OCI-LY7 (cell line): ENCODE results near the gene USP44. TPM values are rescaled to one million over a fixed set of nuclear protein-coding genes. Genes with fewer than 3 reads are reported as not detected.

Experiments
- BruUV-seq: library from RNA; stranded (reverse); fragments of 400-500 nt; replicated peaks from 2 replicates; lab custom pipeline; 2021; lab: Mats Ljungman, UMichigan
- CTCF ChIA-PET: fragments of 300-600 bp; sonication (Branson Sonifier 250); formaldehyde crosslinking; loops from one replicate; lab custom pipeline; 2022; ENCODE audit warnings: antibody characterized with exemption; ENCODE audit not compliant: unreplicated experiment; lab: Charles Lee
- POLR2A ChIA-PET: fragments of 300-600 bp; sonication (Branson Sonifier 250); formaldehyde crosslinking; loops from one replicate; lab custom pipeline; 2022; ENCODE audit warnings: antibody characterized with exemption; lab: Charles Lee
- DNase-seq: peaks from one replicate; pipeline ENCODE4 v3.0.0-alpha.2; 2015; ENCODE audit warnings: low spot score
- H2AFZ ChIP-seq: fragments of 200-600 bp; sonication (generic), shearing (Covaris generic); 2 replicates; pipeline ENCODE4 v1.6.1; 2014; ENCODE audit warnings: mild to moderate bottlenecking, antibody characterized with exemption, low read length, moderate library complexity
- H3K27ac ChIP-seq: fragments of 200-600 bp; sonication (generic); 2 replicates; pipeline ENCODE4 v1.5.1; 2014; ENCODE audit warnings: mixed run types, low read depth, mild to moderate bottlenecking, moderate library complexity, low read length, inconsistent platforms; ENCODE audit not compliant: poor library complexity, severe bottlenecking
- H3K36me3 ChIP-seq: fragments of 200-600 bp; sonication (generic); 2 replicates; pipeline ENCODE4 v1.6.1; 2014; ENCODE audit warnings: mild to moderate bottlenecking, antibody characterized with exemption, low read length, moderate library complexity, mixed read lengths; ENCODE audit not compliant: insufficient read depth
- H3K4me1 ChIP-seq: fragments of 200-600 bp; sonication (generic); 2 replicates; pipeline ENCODE4 v1.5.1; 2014; ENCODE audit warnings: mild to moderate bottlenecking, low read length; ENCODE audit not compliant: insufficient read depth, poor library complexity, severe bottlenecking
- H3K4me2 ChIP-seq: fragments of 200-600 bp; sonication (generic); 2 replicates; pipeline ENCODE4 v1.6.1; 2014; ENCODE audit warnings: mild to moderate bottlenecking, low read length
- H3K4me3 ChIP-seq: fragments of 200-600 bp; sonication (generic); 2 replicates; pipeline ENCODE4 v1.5.1; 2014; ENCODE audit warnings: mild to moderate bottlenecking, low read depth, low read length; ENCODE audit not compliant: poor library complexity, severe bottlenecking
- H3K79me2 ChIP-seq: fragments of 200-600 bp; sonication (generic); 2 replicates; pipeline ENCODE4 v1.6.1; 2016; ENCODE audit warnings: low read depth, mild to moderate bottlenecking, low read length, moderate library complexity, mixed read lengths; ENCODE audit not compliant: insufficient read depth
- H3K9me2 ChIP-seq: fragments of 200-600 bp; sonication (generic); 2 replicates; pipeline ENCODE4 v1.6.1; 2016; ENCODE audit warnings: mild to moderate bottlenecking, low read length, mixed read lengths; ENCODE audit not compliant: insufficient read depth
- H3K9me3 ChIP-seq: fragments of 200-600 bp; sonication (generic); 2 replicates; pipeline ENCODE4 v1.6.1; 2014; ENCODE audit warnings: mild to moderate bottlenecking, mixed run types, low read length, mixed read lengths
- H4K20me1 ChIP-seq: fragments of 200-600 bp; sonication (generic); 2 replicates; pipeline ENCODE4 v1.6.1; 2014; ENCODE audit warnings: mild to moderate bottlenecking, antibody characterized with exemption, low read length, moderate library complexity, mixed read lengths; ENCODE audit not compliant: insufficient read depth
- CTCF ChIP-seq: fragments of 200-600 bp; sonication (generic); conservative IDR thresholded peaks from 2 replicates; pipeline ENCODE4 v1.5.1; 2014; ENCODE audit warnings: mild to moderate bottlenecking, antibody characterized with exemption, low read length, moderate library complexity, mixed read lengths
- EZH2phosphoT487 ChIP-seq: fragments of 200-600 bp; sonication (generic); IDR thresholded peaks from 2 replicates; pipeline ENCODE4 v1.6.1; 2018; ENCODE audit warnings: low read depth, borderline replicate concordance, mild to moderate bottlenecking, mixed run types, antibody characterized with exemption, low read length, moderate library complexity, mixed read lengths
- intact Hi-C: fragments of 100-400 bp; cut with micrococcal nuclease; formaldehyde crosslinking; loops from one replicate; pipeline ENCODE4 v1.10.0; 2022; ENCODE audit not compliant: unreplicated experiment
- total RNA-seq, 2 experiments: library from RNA; depleted of rRNA in 1 of 2; stranded (reverse); fragments of >200 nt in 1 of 2; shearing (Covaris generic) in 1 of 2; gene quantifications; 2 replicates each; pipeline ENCODE4 v1.2.3, GENCODE V29; 2014 to 2022

USP44 gene
- total RNA-seq, 2 experiments from 2014 or later, result 3.4 to 8.6 TPM

- Histone ChIP-seq H3K4me2 (no peak overlapping the region), H3K4me3 (no peak overlapping the region), H3K36me3 (no peaks in the 10 kb centered on the region), H3K4me1 (peaks cover 13% of the 10 kb centered on the region), H3K79me2 (0 out of 2 replicates have a peak, but pooled peaks cover 9% of the 10 kb centered on the region), H3K27ac (no peak overlapping the region), H3K9me2 (no peaks in the 10 kb centered on the region), H3K9me3 (no peaks in the 10 kb centered on the region), H4K20me1 (no peaks in the 10 kb centered on the region), H2AFZ (no peak overlapping the region)
- ChIA-PET CTCF (no interaction called here), POLR2A (interaction anchor here (0.6 kb wide), 1 partner anchor 12 kb away, joined by 4 read pairs; no protein-coding TSS in a partner anchor)
- BruUV-seq, result no TSS peak
- no peak for DNase-seq
- intact Hi-C loops, result no loop called here
- no peak for TF ChIP-seq EZH2phosphoT487
- TF ChIP-seq CTCF, result no peak
Observed at GRCh38 chr12:95543305-95543704, 8.0 kb downstream of the USP44 start.

- ChIA-PET POLR2A (interaction anchor here (0.7 kb wide), 2 partner anchors 848 to 996 kb away, joined by 4 to 12 read pairs; no protein-coding TSS in a partner anchor), CTCF (no interaction called here)
- Histone ChIP-seq H3K4me1 (peaks cover 2% of the 10 kb centered on the region), H2AFZ (no peak overlapping the region), H3K27ac (no peak overlapping the region), H3K4me2 (no peak overlapping the region), H3K9me2 (no peaks in the 10 kb centered on the region), H3K4me3 (no peak overlapping the region), H4K20me1 (no peaks in the 10 kb centered on the region), H3K36me3 (no peaks in the 10 kb centered on the region), H3K9me3 (no peaks in the 10 kb centered on the region), H3K79me2 (no peaks in the 10 kb centered on the region)
- intact Hi-C loops, result no loop called here
- TF ChIP-seq CTCF (no peak), EZH2phosphoT487 (no peak)
- BruUV-seq, result no TSS peak
- no peak for DNase-seq
Observed at GRCh38 chr12:95541436-95541835, 9.8 kb downstream of the USP44 start.

- H3K27ac ChIP-seq, result no peak overlapping the region
- no peaks in the 10 kb centered on the region for H3K9me2 ChIP-seq
- BruUV-seq, result no TSS peak
- peaks cover 7% of the 10 kb centered on the region for H3K4me1 ChIP-seq
- intact Hi-C loops, result no loop called here
- H3K4me3 ChIP-seq, result no peak overlapping the region
- CTCF ChIA-PET, result interaction anchor here (1.2 kb wide), 1 partner anchor 9 kb away, joined by 4 read pairs; no protein-coding TSS in a partner anchor
- H3K9me3 ChIP-seq, result no peaks in the 10 kb centered on the region
- no peak overlapping the region for H3K4me2 ChIP-seq
- TF ChIP-seq CTCF, result no peak
- TF ChIP-seq EZH2phosphoT487, result no peak
- no peak overlapping the region for H2AFZ ChIP-seq
- no peaks in the 10 kb centered on the region for H4K20me1 ChIP-seq
- H3K79me2 ChIP-seq, result no peaks in the 10 kb centered on the region
- H3K36me3 ChIP-seq, result no peaks in the 10 kb centered on the region
- POLR2A ChIA-PET, result interaction anchor here (0.6 to 2.6 kb wide), 13 partner anchors 9 to 1019 kb away, joined by 3 to 10 read pairs (median 3); no protein-coding TSS in a partner anchor
- DNase-seq, result no peak
Observed at GRCh38 chr12:95538656-95539055, 12.6 kb downstream of the USP44 start.
